Stomach smooth muscle (tissue), 2 donors: ENCODE measurements around the gene CR1.

Experiments used
- H3K27ac ChIP-seq: one replicate; pipeline ENCODE4 v1.7.0; 2013; ENCODE audit warnings: mild to moderate bottlenecking, low read length, inconsistent platforms
- H3K27me3 ChIP-seq, 2 donors: one replicate each; pipeline ENCODE4 v1.7.0; 2013; ENCODE audit warnings: low read length in 2 of 2; ENCODE audit not compliant: insufficient read depth in 2 of 2, control insufficient read depth in 1 of 2
- H3K36me3 ChIP-seq, 2 donors: one replicate each; pipeline ENCODE4 v1.7.0; 2013; ENCODE audit warnings: low read length in 2 of 2; ENCODE audit not compliant: control insufficient read depth in 2 of 2, insufficient read depth in 2 of 2
- H3K4me1 ChIP-seq: one replicate; pipeline ENCODE4 v1.7.0; 2013; ENCODE audit warnings: low read length; ENCODE audit not compliant: control insufficient read depth, insufficient read depth
- H3K4me3 ChIP-seq, 2 donors: one replicate each; pipeline ENCODE4 v1.7.0; 2013; ENCODE audit warnings: low read length in 2 of 2
- H3K9ac ChIP-seq, 2 donors: one replicate each; pipeline ENCODE4 v1.7.0; 2013; ENCODE audit warnings: low read length in 2 of 2, mild to moderate bottlenecking in 1 of 2
- H3K9me3 ChIP-seq, 2 donors: one replicate each; pipeline ENCODE4 v1.7.0; 2013; ENCODE audit warnings: low read length in 2 of 2; ENCODE audit not compliant: control insufficient read depth in 2 of 2
- donor health status: healthy.
- donor health status: Pancreatic carcinoma.

CR1 gene

DNA sequence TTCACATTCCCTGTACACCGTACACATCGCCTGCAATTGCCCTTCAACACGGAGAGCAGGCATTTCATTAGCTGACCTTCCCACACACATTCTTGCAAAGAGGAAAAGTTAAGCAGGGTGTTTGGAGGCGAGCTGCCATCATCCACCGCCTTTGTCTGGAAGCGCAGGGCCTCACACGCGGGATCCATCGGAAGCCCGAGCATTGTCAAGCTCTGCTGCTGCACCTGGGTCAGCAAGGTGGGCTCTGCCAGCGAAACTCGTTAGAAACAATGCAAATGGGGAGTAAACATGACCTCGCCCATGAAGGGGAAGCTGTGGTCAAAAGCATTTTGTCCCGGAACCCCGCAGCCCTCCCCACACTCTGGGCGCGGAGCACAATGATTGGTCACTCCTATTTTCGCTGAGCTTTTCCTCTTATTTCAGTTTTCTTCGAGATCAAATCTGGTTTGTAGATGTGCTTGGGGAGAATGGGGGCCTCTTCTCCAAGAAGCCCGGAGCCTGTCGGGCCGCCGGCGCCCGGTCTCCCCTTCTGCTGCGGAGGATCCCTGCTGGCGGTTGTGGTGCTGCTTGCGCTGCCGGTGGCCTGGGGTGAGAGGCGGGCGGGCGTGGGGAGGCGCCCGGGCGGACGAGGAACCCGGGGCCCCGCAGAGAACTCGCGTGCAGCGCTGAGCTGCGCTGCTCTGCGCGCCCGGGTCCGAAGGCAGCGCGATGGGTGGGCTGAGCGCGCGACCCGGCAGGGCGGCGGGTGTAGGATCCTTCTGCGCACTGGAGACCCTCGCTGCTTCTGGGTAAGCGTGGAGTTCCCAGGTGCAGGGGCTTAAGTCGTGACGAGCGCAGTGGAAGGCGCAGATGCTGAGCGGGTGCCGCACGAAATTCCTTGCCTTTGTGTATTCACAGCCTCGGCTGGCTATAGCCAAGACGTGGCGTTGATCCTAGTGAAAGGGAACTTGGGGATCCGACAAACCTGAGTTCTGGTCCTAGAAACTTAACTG lies at the start of gene CR1:
CR1 (plus strand) TSS at position 357 of the 992 bp plus-strand sequence; CDS start at position 468, 111 bp downstream.
- Histone ChIP-seq H3K4me3 (peak within 1 kb of the TSS; percentile 37 to 47), H3K27ac (no peak within 1 kb of the TSS), H3K27me3 (peaks cover 17 to 20% of the 10 kb centered on the region in 2 donors), H3K4me1 (peaks cover 2% of the 10 kb centered on the region), H3K9ac (no peak within 1 kb of the TSS), H3K36me3 (no peaks in the 10 kb centered on the region), H3K9me3 (no peaks in the 10 kb centered on the region)

DNA sequence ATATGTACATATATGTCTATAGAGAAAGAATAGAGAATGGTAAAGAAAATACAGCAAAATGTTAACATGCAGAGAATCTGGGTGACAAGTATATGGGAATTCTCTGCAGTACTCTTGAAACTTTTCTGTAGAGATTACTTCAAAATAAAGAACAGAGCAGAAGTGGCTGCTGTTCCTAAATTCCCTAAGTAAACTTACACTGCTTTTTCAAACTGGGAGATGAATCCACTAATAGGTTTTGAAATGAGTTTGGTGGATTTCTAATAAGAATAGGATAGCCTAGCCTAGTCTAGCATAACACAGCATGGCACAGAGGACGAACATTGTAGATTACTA lies 42.3 kb upstream of the CR1 start:
- Histone ChIP-seq H3K9me3 (no peaks in the 10 kb centered on the region), H3K36me3 (no peaks in the 10 kb centered on the region), H3K9ac (no peak overlapping the region), H3K4me1 (peaks cover 9% of the 10 kb centered on the region), H3K27ac (no peak overlapping the region), H3K4me3 (peak overlapping the region in 1 of 2 donors; percentile 63), H3K27me3 (peaks cover 21 to 39% of the 10 kb centered on the region in 2 donors)

- H3K4me1 ChIP-seq: peaks cover 9% of the 10 kb centered on the region
- no peak within 1 kb of the TSS for H3K27ac ChIP-seq
- no peak within 1 kb of the TSS for H3K9ac ChIP-seq
- H3K27me3 ChIP-seq: peaks cover 21 to 39% of the 10 kb centered on the region in 2 donors
- peak within 1 kb of the TSS; percentile 17 to 63 for H3K4me3 ChIP-seq
- no peaks in the 10 kb centered on the region for H3K9me3 ChIP-seq
- no peaks in the 10 kb centered on the region for H3K36me3 ChIP-seq
These were observed 41.7 kb upstream of the CR1 start, which contains the start of gene CR2 for GRCh38 chr1:207454046-207454964. Gene CR2 (plus strand): TSS chr1:207454328. CDS start chr1:207454419, 91 bp downstream.

DNA sequence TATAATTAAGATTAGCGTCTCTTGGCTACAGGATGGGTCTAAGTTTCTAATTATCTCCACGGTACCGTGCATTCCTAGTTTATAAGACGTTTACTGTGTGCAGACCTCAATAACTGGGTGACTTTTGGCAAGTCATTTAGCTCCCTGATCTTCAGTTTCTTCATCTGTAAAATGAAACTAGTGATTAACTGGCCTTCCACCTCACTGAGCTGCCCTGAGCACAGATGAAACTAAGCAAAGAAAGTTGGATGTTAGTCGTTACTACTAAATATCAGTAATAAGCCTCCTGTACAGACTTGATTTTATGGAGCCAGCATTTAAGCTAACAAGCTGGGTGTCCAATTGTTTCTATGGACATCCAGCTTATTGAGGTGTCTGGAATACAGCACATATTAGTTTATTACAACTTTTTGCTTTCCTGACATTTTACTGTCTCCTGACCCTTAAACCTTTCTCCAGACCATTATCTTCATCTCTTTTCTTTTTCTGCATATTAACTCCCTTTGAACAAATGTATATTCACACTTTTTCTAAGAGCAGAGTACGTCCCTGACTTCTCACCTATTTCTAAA lies 40.7 kb upstream of the CR1 start:
- Histone ChIP-seq H3K4me1 (peaks cover 9% of the 10 kb centered on the region), H3K9ac (no peak overlapping the region), H3K27me3 (peaks cover 21 to 39% of the 10 kb centered on the region in 2 donors), H3K36me3 (no peaks in the 10 kb centered on the region), H3K27ac (no peak overlapping the region), H3K4me3 (no peak overlapping the region), H3K9me3 (no peaks in the 10 kb centered on the region)

DNA sequence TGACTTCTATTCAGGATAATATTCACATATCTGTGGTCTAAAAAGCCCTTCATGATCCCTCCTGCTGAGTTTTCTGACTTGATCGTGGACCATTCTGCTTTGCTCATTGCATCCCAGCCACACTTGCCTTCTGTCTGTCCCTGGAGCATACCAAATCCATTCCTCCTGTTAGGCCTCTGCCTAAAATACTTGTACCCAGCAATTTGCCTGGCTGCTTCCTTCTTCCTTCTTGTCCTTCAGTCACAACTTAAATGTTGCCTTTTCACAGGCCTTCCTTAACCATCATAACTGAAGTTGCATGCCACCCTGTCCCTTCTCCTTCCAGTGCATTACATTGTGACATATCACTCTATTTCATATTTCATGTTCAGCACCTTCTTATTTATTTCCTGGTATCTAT lies 37.5 kb upstream of the CR1 start:
- Histone ChIP-seq H3K9ac (no peak overlapping the region), H3K27ac (no peak overlapping the region), H3K4me3 (no peak overlapping the region), H3K27me3 (peaks cover 14 to 29% of the 10 kb centered on the region in 2 donors), H3K9me3 (no peaks in the 10 kb centered on the region), H3K36me3 (no peaks in the 10 kb centered on the region), H3K4me1 (peaks cover 9% of the 10 kb centered on the region)

DNA sequence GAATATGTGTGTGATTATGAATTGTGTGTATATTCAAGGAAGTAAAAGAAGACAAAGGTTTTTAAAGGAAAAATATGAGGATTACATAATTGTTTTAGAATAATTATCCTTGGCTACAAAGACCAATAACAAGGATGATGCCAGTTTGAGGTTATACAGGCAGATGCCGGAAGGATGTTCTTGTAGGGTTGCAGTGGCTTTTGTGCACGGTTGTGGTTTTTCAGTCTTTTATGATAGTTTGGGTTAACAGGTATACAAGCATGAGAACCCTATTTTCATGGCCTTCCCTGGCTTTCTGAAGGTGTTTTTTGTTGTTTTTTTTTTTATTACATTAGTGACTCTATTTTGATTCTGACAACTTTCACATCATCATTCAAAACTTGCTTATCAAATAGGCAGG lies 36.9 kb upstream of the CR1 start:
- Histone ChIP-seq H3K27ac (no peak overlapping the region), H3K27me3 (peaks cover 14 to 25% of the 10 kb centered on the region in 2 donors), H3K9me3 (no peaks in the 10 kb centered on the region), H3K9ac (no peak overlapping the region), H3K36me3 (no peaks in the 10 kb centered on the region), H3K4me1 (peaks cover 8% of the 10 kb centered on the region), H3K4me3 (no peak overlapping the region)

- Histone ChIP-seq H3K27me3 (peaks cover 0 to 7% of the 10 kb centered on the region in 2 donors), H3K36me3 (no peaks in the 10 kb centered on the region), H3K4me1 (no peaks in the 10 kb centered on the region), H3K4me3 (no peak overlapping the region), H3K9ac (no peak overlapping the region), H3K27ac (no peak overlapping the region), H3K9me3 (no peaks in the 10 kb centered on the region)
These were observed 34.3 kb upstream of the CR1 start for GRCh38 chr1:207461649-207462048.

GRCh38 chr1:207462535-207462934 lies 33.4 kb upstream of the CR1 start:
- Histone ChIP-seq H3K4me1 (no peaks in the 10 kb centered on the region), H3K9me3 (no peaks in the 10 kb centered on the region), H3K36me3 (no peaks in the 10 kb centered on the region), H3K4me3 (no peak overlapping the region), H3K27me3 (peaks cover 0 to 2% of the 10 kb centered on the region in 2 donors), H3K27ac (no peak overlapping the region), H3K9ac (no peak overlapping the region)

- H3K36me3 ChIP-seq: no peaks in the 10 kb centered on the region
- no peaks in the 10 kb centered on the region for H3K9me3 ChIP-seq
- no peak overlapping the region for H3K9ac ChIP-seq
- H3K4me1 ChIP-seq: no peaks in the 10 kb centered on the region
- H3K27ac ChIP-seq: no peak overlapping the region
- H3K4me3 ChIP-seq: no peak overlapping the region
- H3K27me3 ChIP-seq: peaks cover 0 to 2% of the 10 kb centered on the region in 2 donors
These were observed 32.9 kb upstream of the CR1 start for GRCh38 chr1:207463021-207463420.

GRCh38 chr1:207463571-207463970 lies 32.4 kb upstream of the CR1 start:
- Histone ChIP-seq H3K4me3 (no peak overlapping the region), H3K27ac (no peak overlapping the region)

More at GRCh38 chr1:207463571-207463970, 32.4 kb upstream of the CR1 start:
- no peaks in the 10 kb centered on the region for H3K36me3 ChIP-seq
- peaks cover 0 to 2% of the 10 kb centered on the region in 2 donors for H3K27me3 ChIP-seq
- no peaks in the 10 kb centered on the region for H3K4me1 ChIP-seq
- H3K9ac ChIP-seq: no peak overlapping the region
- H3K9me3 ChIP-seq: no peaks in the 10 kb centered on the region
